Adrenal gland (tissue), 5 donors: Measurements from ENCODE around the gene MPPED1.

ENCODE experiments used
- POLR2A ChIP-seq, 2 donors: fragments of 450-650 bp; IDR thresholded peaks; one replicate each; pipeline ENCODE4 v1.6.1; 2017; ENCODE audit warnings: antibody characterized with exemption in 2 of 2, mild to moderate bottlenecking in 2 of 2, moderate library complexity in 1 of 2
- TF ChIP-seq, protein P1 (sequence below), 6 experiments: fragments of 450-650 bp in 4 of 6; fragments of 200-600 bp in 2 of 6; sonication (generic) in 1 of 6; IDR thresholded peaks; 1 replicate in 5 of 6; 2 replicates in 1 of 6; pipeline versions ENCODE4 v1.5.1 to v1.8.0; 2016 to 2021; ENCODE audit warnings: antibody characterized with exemption in 6 of 6, mild to moderate bottlenecking in 2 of 6, moderate library complexity in 1 of 6
- donor health status: DM: no; HTN: no; CAD: no.

DNA sequence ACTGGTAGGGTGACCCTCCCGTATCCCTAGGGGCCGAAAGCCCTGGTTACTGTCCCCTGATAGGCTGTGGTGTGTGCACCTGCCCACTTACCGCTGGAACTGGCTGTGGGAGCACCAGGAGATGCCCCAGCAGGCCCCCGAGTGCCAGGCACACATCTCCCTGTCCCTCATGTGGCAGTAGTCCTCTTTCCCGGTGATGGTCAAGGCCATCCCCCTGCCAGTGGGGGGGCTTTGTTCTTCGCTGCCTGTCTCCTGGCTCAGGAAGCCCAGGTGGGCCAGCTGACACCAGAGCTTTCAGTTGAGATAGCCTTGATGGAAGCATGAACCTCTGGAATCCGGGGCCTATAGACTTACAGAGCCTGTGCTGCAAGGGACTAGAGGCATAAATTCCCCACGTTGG is 100.5 kb downstream of the MPPED1 start:
- TF ChIP-seq, protein P1, sequence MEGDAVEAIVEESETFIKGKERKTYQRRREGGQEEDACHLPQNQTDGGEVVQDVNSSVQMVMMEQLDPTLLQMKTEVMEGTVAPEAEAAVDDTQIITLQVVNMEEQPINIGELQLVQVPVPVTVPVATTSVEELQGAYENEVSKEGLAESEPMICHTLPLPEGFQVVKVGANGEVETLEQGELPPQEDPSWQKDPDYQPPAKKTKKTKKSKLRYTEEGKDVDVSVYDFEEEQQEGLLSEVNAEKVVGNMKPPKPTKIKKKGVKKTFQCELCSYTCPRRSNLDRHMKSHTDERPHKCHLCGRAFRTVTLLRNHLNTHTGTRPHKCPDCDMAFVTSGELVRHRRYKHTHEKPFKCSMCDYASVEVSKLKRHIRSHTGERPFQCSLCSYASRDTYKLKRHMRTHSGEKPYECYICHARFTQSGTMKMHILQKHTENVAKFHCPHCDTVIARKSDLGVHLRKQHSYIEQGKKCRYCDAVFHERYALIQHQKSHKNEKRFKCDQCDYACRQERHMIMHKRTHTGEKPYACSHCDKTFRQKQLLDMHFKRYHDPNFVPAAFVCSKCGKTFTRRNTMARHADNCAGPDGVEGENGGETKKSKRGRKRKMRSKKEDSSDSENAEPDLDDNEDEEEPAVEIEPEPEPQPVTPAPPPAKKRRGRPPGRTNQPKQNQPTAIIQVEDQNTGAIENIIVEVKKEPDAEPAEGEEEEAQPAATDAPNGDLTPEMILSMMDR (IDR thresholded peaks at IDR 0.05) = no peak
- TF ChIP-seq POLR2A (IDR thresholded peaks at IDR 0.05) = no peak
